A549 treated with ZK216348 at 1 μM for 4 hours (cell line): Measurements from ENCODE around the gene DIAPH2. TPM values are rescaled to one million over a fixed set of nuclear protein-coding genes. Genes with fewer than 3 reads are reported as not detected.

Experiments
- total RNA-seq: library from RNA; stranded (reverse); fragments of 200-300 nt; extraction: Qiagen RNA extraction; gene quantifications from 5 replicates; pipeline ENCODE4 v1.2.3, GENCODE V29; 2022; ENCODE audit warnings: low read depth

Gene DIAPH2
- total RNA-seq, result 2.7 to 5.4 TPM (median 4.9 TPM) in 5 replicates

DNA sequence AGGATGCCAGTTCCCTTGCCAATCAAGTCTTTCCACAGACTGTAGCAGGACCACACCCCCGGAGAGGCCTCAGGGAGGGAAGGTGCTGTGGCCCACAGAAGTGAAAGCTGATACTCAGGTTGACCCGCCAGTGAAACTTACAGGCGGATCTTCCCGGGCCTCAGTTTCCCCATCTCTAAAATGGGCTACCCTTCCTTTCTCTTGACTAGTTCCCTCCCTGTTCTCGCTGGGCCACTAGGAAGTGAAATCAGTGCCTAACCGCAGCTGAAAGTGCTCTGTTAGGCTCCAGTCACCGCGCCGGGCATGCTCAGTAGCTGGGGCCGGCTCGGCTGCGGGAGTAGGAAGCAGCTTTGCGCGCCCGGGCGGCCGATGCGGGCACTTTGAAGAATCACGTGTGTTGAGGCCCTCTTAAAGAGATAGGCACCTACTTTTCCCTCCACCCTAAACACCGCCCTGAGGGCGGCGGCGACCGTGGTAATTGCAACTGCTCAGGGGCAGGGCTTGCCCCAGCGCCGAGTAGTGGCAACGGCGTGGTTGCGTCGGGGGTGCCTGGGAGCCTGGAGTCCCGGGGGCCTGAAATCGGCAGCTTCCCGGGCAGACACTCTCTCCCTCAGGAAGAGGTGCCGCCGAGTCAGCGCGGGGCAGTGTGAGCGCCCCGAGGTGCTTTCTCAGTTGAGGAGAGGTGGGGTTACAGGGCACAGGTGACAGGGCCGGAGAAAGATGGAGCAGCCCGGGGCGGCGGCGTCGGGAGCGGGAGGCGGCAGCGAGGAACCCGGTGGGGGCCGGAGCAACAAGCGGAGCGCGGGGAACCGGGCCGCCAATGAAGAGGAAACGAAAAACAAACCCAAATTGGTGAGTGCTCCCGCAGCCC, at the start of gene DIAPH2:
TSS of gene DIAPH2 (plus strand) at position 504 of the 871 bp plus-strand sequence.

GRCh38 chrX:96883608-96884007, 199.0 kb downstream of the DIAPH2 start, which contains the start of gene RPA4:
TSS of gene RPA4 (plus strand) at chrX:96883908. CDS start at chrX:96884311, 403 bp downstream.

Other genes starting within 250 kb of the DIAPH2 start
- 0.14 to 0.42 TPM (median 0.23 TPM) in 4 of 5 replicates, not detected in the other for gene RPA4, start 199.1 kb downstream of the DIAPH2 start, total RNA-seq